D721Med (cell line): ENCODE results near the gene C11orf21.

ENCODE experiments used
- DNase-seq: peaks from one replicate; pipeline ENCODE4 v3.0.0; 2011; ENCODE audit warnings: low spot score; ENCODE audit not compliant: insufficient read length
- FAIRE-seq: peaks from 2 replicates; lab custom pipeline; 2011; peaks lifted over from hg19 to GRCh38; lab: Jason Lieb, UNC
- TF ChIP-seq, protein P1 (sequence below): IDR thresholded peaks from 2 replicates; pipeline ENCODE4 v1.5.1; 2012; ENCODE audit warnings: mild to moderate bottlenecking, control low read depth; ENCODE audit not compliant: insufficient read depth; ENCODE audit errors: missing control alignments

Gene C11orf21

GRCh38 chr11:2311353-2312133 lies 9.8 kb upstream of the C11orf21 start:
- FAIRE-seq (no peak), DNase-seq (no peak)

GRCh38 chr11:2310786-2311352 lies 9.2 kb upstream of the C11orf21 start:
- FAIRE-seq (no peak), DNase-seq (no peak)
- TF ChIP-seq, protein P1, sequence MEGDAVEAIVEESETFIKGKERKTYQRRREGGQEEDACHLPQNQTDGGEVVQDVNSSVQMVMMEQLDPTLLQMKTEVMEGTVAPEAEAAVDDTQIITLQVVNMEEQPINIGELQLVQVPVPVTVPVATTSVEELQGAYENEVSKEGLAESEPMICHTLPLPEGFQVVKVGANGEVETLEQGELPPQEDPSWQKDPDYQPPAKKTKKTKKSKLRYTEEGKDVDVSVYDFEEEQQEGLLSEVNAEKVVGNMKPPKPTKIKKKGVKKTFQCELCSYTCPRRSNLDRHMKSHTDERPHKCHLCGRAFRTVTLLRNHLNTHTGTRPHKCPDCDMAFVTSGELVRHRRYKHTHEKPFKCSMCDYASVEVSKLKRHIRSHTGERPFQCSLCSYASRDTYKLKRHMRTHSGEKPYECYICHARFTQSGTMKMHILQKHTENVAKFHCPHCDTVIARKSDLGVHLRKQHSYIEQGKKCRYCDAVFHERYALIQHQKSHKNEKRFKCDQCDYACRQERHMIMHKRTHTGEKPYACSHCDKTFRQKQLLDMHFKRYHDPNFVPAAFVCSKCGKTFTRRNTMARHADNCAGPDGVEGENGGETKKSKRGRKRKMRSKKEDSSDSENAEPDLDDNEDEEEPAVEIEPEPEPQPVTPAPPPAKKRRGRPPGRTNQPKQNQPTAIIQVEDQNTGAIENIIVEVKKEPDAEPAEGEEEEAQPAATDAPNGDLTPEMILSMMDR = no peak

More at GRCh38 chr11:2311353-2312133, 9.8 kb upstream of the C11orf21 start:
- TF ChIP-seq, protein P1 = no peak

GRCh38 chr11:2310073-2310785 lies 8.5 kb upstream of the C11orf21 start:
- no peak for DNase-seq
- no peak for FAIRE-seq
- TF ChIP-seq, protein P1 = no peak

GRCh38 chr11:2309251-2310072 lies 7.7 kb upstream of the C11orf21 start:
- FAIRE-seq (no peak), DNase-seq (no peak)
- TF ChIP-seq, protein P1 = no peak

GRCh38 chr11:2308713-2309112 lies 7.0 kb upstream of the C11orf21 start:
- TF ChIP-seq, protein P1 = no peak
- DNase-seq (no peak), FAIRE-seq (no peak)

DNA sequence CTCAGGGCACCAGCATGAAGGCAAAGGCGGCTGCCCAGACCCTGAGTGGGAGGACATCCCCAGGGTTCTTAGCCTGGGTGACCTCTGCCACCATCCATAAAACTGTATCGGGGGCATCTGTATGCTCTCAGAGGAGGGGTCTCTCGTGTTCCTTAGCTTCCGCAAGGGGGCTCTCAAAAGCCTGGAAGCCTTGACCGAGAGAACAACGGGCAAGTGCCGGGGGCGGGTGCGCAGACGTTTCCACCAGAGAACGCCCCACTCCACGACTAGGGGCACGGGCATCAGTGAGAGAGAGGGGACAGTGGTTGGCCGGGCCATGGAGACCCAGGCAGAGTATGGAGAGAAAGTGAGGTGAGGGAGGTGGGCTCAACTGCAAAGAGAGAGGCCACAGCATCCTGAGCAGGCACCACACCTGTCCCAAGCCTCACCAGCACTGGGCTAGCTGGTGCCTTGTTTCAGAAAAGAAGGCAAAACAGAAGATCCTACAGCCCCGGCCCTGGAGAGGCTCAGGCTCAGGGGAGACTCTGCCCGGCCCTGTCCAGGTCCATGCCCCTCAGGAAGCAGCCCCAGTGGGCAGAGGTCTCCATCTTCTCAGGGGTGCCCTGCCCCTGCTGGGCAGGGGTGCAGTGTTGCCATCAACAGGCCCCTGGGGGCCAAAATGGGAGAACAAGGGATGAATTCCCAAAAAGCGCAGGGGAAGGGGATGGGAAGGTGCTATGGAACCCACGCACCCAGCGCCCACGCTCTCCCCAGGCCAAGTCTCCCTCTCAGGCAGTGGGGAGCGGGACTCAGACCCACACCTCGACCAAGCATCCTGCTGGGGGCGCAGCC lies 6.0 kb upstream of the C11orf21 start:
- TF ChIP-seq, protein P1 = no peak
- FAIRE-seq (no peak), DNase-seq (no peak)
